ENCODE results near the gene DBP.
A peak's percentile ranks its signal among the peaks of the same experiment; 100 is the strongest.

DBP gene

GRCh38 chr19:48651683-48652048, 14.5 kb upstream of the DBP start:
- Histone ChIP-seq H3K4me3 (ENCODE audit: low read depth, low read length) (no peak overlapping the region), H3K79me2 (ENCODE audit: control insufficient read depth, insufficient read depth, low read length, unreplicated experiment) (no peaks in the 10 kb centered on the region), H3K27ac (ENCODE audit: low read depth, low read length) (no peak overlapping the region), H3K27me3 (ENCODE audit: insufficient read depth, low read length) (no peaks in the 10 kb centered on the region), H3K4me1 (ENCODE audit: control insufficient read depth, insufficient read depth, low read length, unreplicated experiment) (peaks cover 3% of the 10 kb centered on the region), H2AFZ (ENCODE audit: low read length, unreplicated experiment) (no peak overlapping the region), H3K36me3 (ENCODE audit: insufficient read depth, low read length) (no peaks in the 10 kb centered on the region)

- Histone ChIP-seq H3K4me3 (ENCODE audit: low read depth, low read length) (no peak overlapping the region), H3K27me3 (ENCODE audit: insufficient read depth, low read length) (no peaks in the 10 kb centered on the region), H3K27ac (ENCODE audit: low read depth, low read length) (no peak overlapping the region), H3K79me2 (ENCODE audit: control insufficient read depth, insufficient read depth, low read length, unreplicated experiment) (no peaks in the 10 kb centered on the region), H2AFZ (ENCODE audit: low read length, unreplicated experiment) (no peak overlapping the region), H3K4me1 (ENCODE audit: control insufficient read depth, insufficient read depth, low read length, unreplicated experiment) (peaks cover 3% of the 10 kb centered on the region), H3K36me3 (ENCODE audit: insufficient read depth, low read length) (no peaks in the 10 kb centered on the region)
Measured at GRCh38 chr19:48650974-48651682, 13.9 kb upstream of the DBP start.

GRCh38 chr19:48648134-48648533, 11.0 kb upstream of the DBP start:
- H3K27ac ChIP-seq (ENCODE audit: low read depth, low read length), result no peak overlapping the region
- H3K36me3 ChIP-seq (ENCODE audit: insufficient read depth, low read length), result no peaks in the 10 kb centered on the region
- H3K27me3 ChIP-seq (ENCODE audit: insufficient read depth, low read length), result no peaks in the 10 kb centered on the region
- H2AFZ ChIP-seq (ENCODE audit: low read length, unreplicated experiment), result no peak overlapping the region
- no peak overlapping the region for H3K4me3 ChIP-seq (ENCODE audit: low read depth, low read length)
- no peaks in the 10 kb centered on the region for H3K79me2 ChIP-seq (ENCODE audit: control insufficient read depth, insufficient read depth, low read length, unreplicated experiment)
- H3K4me1 ChIP-seq (ENCODE audit: control insufficient read depth, insufficient read depth, low read length, unreplicated experiment), result peaks cover 6% of the 10 kb centered on the region

- Histone ChIP-seq H3K27ac (ENCODE audit: low read depth, low read length) (no peak overlapping the region), H3K36me3 (ENCODE audit: insufficient read depth, low read length) (no peaks in the 10 kb centered on the region), H3K4me3 (ENCODE audit: low read depth, low read length) (peak overlapping the region; percentile 71), H3K4me1 (ENCODE audit: control insufficient read depth, insufficient read depth, low read length, unreplicated experiment) (peaks cover 6% of the 10 kb centered on the region), H3K79me2 (ENCODE audit: control insufficient read depth, insufficient read depth, low read length, unreplicated experiment) (no peaks in the 10 kb centered on the region), H2AFZ (ENCODE audit: low read length, unreplicated experiment) (no peak overlapping the region), H3K27me3 (ENCODE audit: insufficient read depth, low read length) (no peaks in the 10 kb centered on the region)
Measured at GRCh38 chr19:48646722-48647216, 9.6 kb upstream of the DBP start.

GRCh38 chr19:48646001-48646721, 9.0 kb upstream of the DBP start, which contains the start of gene CA11:
Gene CA11 (minus strand): TSS chr19:48646187. CDS start chr19:48645632, 555 bp downstream.
- peak within 1 kb of the TSS; percentile 71 for H3K4me3 ChIP-seq (ENCODE audit: low read depth, low read length)
- H2AFZ ChIP-seq (ENCODE audit: low read length, unreplicated experiment), result peak within 1 kb of the TSS; percentile 59
- no peaks in the 10 kb centered on the region for H3K27me3 ChIP-seq (ENCODE audit: insufficient read depth, low read length)
- H3K36me3 ChIP-seq (ENCODE audit: insufficient read depth, low read length), result no peaks in the 10 kb centered on the region
- H3K4me1 ChIP-seq (ENCODE audit: control insufficient read depth, insufficient read depth, low read length, unreplicated experiment), result peaks cover 6% of the 10 kb centered on the region
- H3K27ac ChIP-seq (ENCODE audit: low read depth, low read length), result no peak within 1 kb of the TSS
- no peaks in the 10 kb centered on the region for H3K79me2 ChIP-seq (ENCODE audit: control insufficient read depth, insufficient read depth, low read length, unreplicated experiment)

GRCh38 chr19:48645620-48646000, 8.4 kb upstream of the DBP start:
- H3K27ac ChIP-seq (ENCODE audit: low read depth, low read length), result no peak overlapping the region
- H3K27me3 ChIP-seq (ENCODE audit: insufficient read depth, low read length), result no peaks in the 10 kb centered on the region
- no peaks in the 10 kb centered on the region for H3K79me2 ChIP-seq (ENCODE audit: control insufficient read depth, insufficient read depth, low read length, unreplicated experiment)
- H3K36me3 ChIP-seq (ENCODE audit: insufficient read depth, low read length), result no peaks in the 10 kb centered on the region
- H3K4me1 ChIP-seq (ENCODE audit: control insufficient read depth, insufficient read depth, low read length, unreplicated experiment), result peaks cover 6% of the 10 kb centered on the region
- peak overlapping the region; percentile 59 for H2AFZ ChIP-seq (ENCODE audit: low read length, unreplicated experiment)
- peak overlapping the region; percentile 71 for H3K4me3 ChIP-seq (ENCODE audit: low read depth, low read length)

GRCh38 chr19:48644839-48645619, 7.8 kb upstream of the DBP start:
- H2AFZ ChIP-seq (ENCODE audit: low read length, unreplicated experiment), result no peak overlapping the region
- H3K4me3 ChIP-seq (ENCODE audit: low read depth, low read length), result peak overlapping the region; percentile 71
- no peaks in the 10 kb centered on the region for H3K79me2 ChIP-seq (ENCODE audit: control insufficient read depth, insufficient read depth, low read length, unreplicated experiment)
- H3K27ac ChIP-seq (ENCODE audit: low read depth, low read length), result no peak overlapping the region
- H3K27me3 ChIP-seq (ENCODE audit: insufficient read depth, low read length), result no peaks in the 10 kb centered on the region
- peaks cover 6% of the 10 kb centered on the region for H3K4me1 ChIP-seq (ENCODE audit: control insufficient read depth, insufficient read depth, low read length, unreplicated experiment)
- H3K36me3 ChIP-seq (ENCODE audit: insufficient read depth, low read length), result no peaks in the 10 kb centered on the region

GRCh38 chr19:48644355-48644754, 7.2 kb upstream of the DBP start:
- no peak overlapping the region for H3K4me3 ChIP-seq (ENCODE audit: low read depth, low read length)
- H3K27ac ChIP-seq (ENCODE audit: low read depth, low read length), result no peak overlapping the region
- H3K79me2 ChIP-seq (ENCODE audit: control insufficient read depth, insufficient read depth, low read length, unreplicated experiment), result no peaks in the 10 kb centered on the region
- H3K36me3 ChIP-seq (ENCODE audit: insufficient read depth, low read length), result no peaks in the 10 kb centered on the region
- peaks cover 6% of the 10 kb centered on the region for H3K4me1 ChIP-seq (ENCODE audit: control insufficient read depth, insufficient read depth, low read length, unreplicated experiment)
- no peak overlapping the region for H2AFZ ChIP-seq (ENCODE audit: low read length, unreplicated experiment)
- no peaks in the 10 kb centered on the region; the same call in 1 of the 2 replicates for H3K27me3 ChIP-seq (ENCODE audit: insufficient read depth, low read length)

- no peak overlapping the region for H3K27ac ChIP-seq (ENCODE audit: low read depth, low read length)
- no peak overlapping the region for H2AFZ ChIP-seq (ENCODE audit: low read length, unreplicated experiment)
- no peaks in the 10 kb centered on the region for H3K36me3 ChIP-seq (ENCODE audit: insufficient read depth, low read length)
- no peaks in the 10 kb centered on the region; the same call in 1 of the 2 replicates for H3K27me3 ChIP-seq (ENCODE audit: insufficient read depth, low read length)
- H3K4me1 ChIP-seq (ENCODE audit: control insufficient read depth, insufficient read depth, low read length, unreplicated experiment), result peaks cover 6% of the 10 kb centered on the region
- no peaks in the 10 kb centered on the region for H3K79me2 ChIP-seq (ENCODE audit: control insufficient read depth, insufficient read depth, low read length, unreplicated experiment)
- H3K4me3 ChIP-seq (ENCODE audit: low read depth, low read length), result no peak overlapping the region
Measured at GRCh38 chr19:48642862-48643261, 5.7 kb upstream of the DBP start.

GRCh38 chr19:48641850-48642249, 4.7 kb upstream of the DBP start:
- Histone ChIP-seq H3K79me2 (ENCODE audit: control insufficient read depth, insufficient read depth, low read length, unreplicated experiment) (no peaks in the 10 kb centered on the region), H3K4me3 (ENCODE audit: low read depth, low read length) (no peak overlapping the region), H3K4me1 (ENCODE audit: control insufficient read depth, insufficient read depth, low read length, unreplicated experiment) (peaks cover 4% of the 10 kb centered on the region), H3K27me3 (ENCODE audit: insufficient read depth, low read length) (no peaks in the 10 kb centered on the region; the same call in 1 of the 2 replicates), H3K36me3 (ENCODE audit: insufficient read depth, low read length) (no peaks in the 10 kb centered on the region), H3K27ac (ENCODE audit: low read depth, low read length) (no peak overlapping the region), H2AFZ (ENCODE audit: low read length, unreplicated experiment) (no peak overlapping the region)

Measured in ACC112 (cell line).